GM21390 (cell line): ENCODE results near the gene SEMA5B.
A peak's percentile ranks its signal among the peaks of the same experiment; 100 is the strongest.

Experiments used
- ATAC-seq: cut with Tn5 transposase; IDR thresholded peaks from one replicate; pipeline ENCODE4 v1.9.1; 2021; ENCODE audit not compliant: unreplicated experiment

The SEMA5B gene

GRCh38 chr3:122975163-122975923 lies 52.2 kb downstream of the SEMA5B start:
- no peak for ATAC-seq

GRCh38 chr3:122974764-122975162 lies 52.8 kb downstream of the SEMA5B start:
- ATAC-seq: no peak

GRCh38 chr3:122973893-122974615 lies 53.5 kb downstream of the SEMA5B start:
- ATAC-seq: no peak

GRCh38 chr3:122972141-122972540 lies 55.4 kb downstream of the SEMA5B start:
- no peak for ATAC-seq

GRCh38 chr3:122969585-122970469 lies 57.7 kb downstream of the SEMA5B start:
- no peak for ATAC-seq

GRCh38 chr3:122967765-122968164 lies 59.8 kb downstream of the SEMA5B start:
- no peak for ATAC-seq

GRCh38 chr3:122967356-122967755 lies 60.2 kb downstream of the SEMA5B start:
- ATAC-seq: no peak

GRCh38 chr3:122966045-122966444 lies 61.5 kb downstream of the SEMA5B start:
- no peak for ATAC-seq

GRCh38 chr3:122964811-122965210 lies 62.8 kb downstream of the SEMA5B start:
- ATAC-seq: no peak

GRCh38 chr3:122962149-122962548 lies 65.4 kb downstream of the SEMA5B start:
- ATAC-seq: no peak

GRCh38 chr3:122961146-122961545 lies 66.4 kb downstream of the SEMA5B start:
- ATAC-seq: no peak

- ATAC-seq: no peak
These were observed 66.9 kb downstream of the SEMA5B start for GRCh38 chr3:122960652-122961051.

- no peak for ATAC-seq
These were observed 68.2 kb downstream of the SEMA5B start for GRCh38 chr3:122959339-122959738.

- no peak for ATAC-seq
These were observed 69.6 kb downstream of the SEMA5B start for GRCh38 chr3:122957707-122958689.

- ATAC-seq: no peak
These were observed 70.7 kb downstream of the SEMA5B start for GRCh38 chr3:122956693-122957455.

- ATAC-seq: no peak
These were observed 71.5 kb downstream of the SEMA5B start for GRCh38 chr3:122955916-122956692.

GRCh38 chr3:122952520-122952919 lies 75.0 kb downstream of the SEMA5B start:
- ATAC-seq: peak; percentile 65

- no peak for ATAC-seq
These were observed 79.2 kb downstream of the SEMA5B start for GRCh38 chr3:122948408-122948807.

GRCh38 chr3:122947738-122948137 lies 79.8 kb downstream of the SEMA5B start:
- no peak for ATAC-seq
